PC-3 (cell line): Measurements from ENCODE around the gene SF3A2. TPM values are rescaled to one million over a fixed set of nuclear protein-coding genes. Genes with fewer than 3 reads are reported as not detected.

Source experiments
- ATAC-seq: fragments of 200-7000 bp; cut with Tn5 transposase; 2 replicates; pipeline ENCODE4 v1.9.1; 2020; ENCODE audit warnings: mild to moderate bottlenecking, moderate library complexity
- BruUV-seq: library from RNA; stranded (reverse); fragments of 400-500 nt; replicated peaks from 2 replicates; lab custom pipeline; 2021; lab: Mats Ljungman, UMichigan
- CTCF ChIA-PET: fragments of 300-600 bp; sonication (Branson Sonifier 250); formaldehyde crosslinking; loops from one replicate; lab custom pipeline; 2022; ENCODE audit warnings: antibody characterized with exemption; lab: Charles Lee
- POLR2A ChIA-PET: fragments of 300-600 bp; sonication (Branson Sonifier 250); formaldehyde crosslinking; loops from one replicate; lab custom pipeline; 2022; ENCODE audit warnings: antibody characterized with exemption; ENCODE audit not compliant: unreplicated experiment; lab: Charles Lee
- DNase-seq: peaks from one replicate; pipeline ENCODE4 v3.0.0-alpha.2; 2015
- H2AFZ ChIP-seq: fragments of 300-600 bp; sonication (generic); 2 replicates; pipeline ENCODE4 v1.6.0; 2016; ENCODE audit warnings: antibody characterized with exemption, low read length
- H3F3A ChIP-seq: fragments of 300-600 bp; sonication (generic); one replicate; pipeline ENCODE4 v1.6.0; 2017; ENCODE audit warnings: antibody characterized with exemption, low read length, control low read depth, mild to moderate bottlenecking; ENCODE audit not compliant: unreplicated experiment
- H3K27ac ChIP-seq: fragments of 300-600 bp; sonication (generic); 2 replicates; pipeline ENCODE4 v1.5.1; 2016; ENCODE audit warnings: mild to moderate bottlenecking, low read length
- H3K27me3 ChIP-seq: fragments of 300-600 bp; sonication (generic); 2 replicates; pipeline ENCODE4 v1.6.1; 2016; ENCODE audit warnings: low read length, mixed read lengths
- H3K36me3 ChIP-seq: fragments of 300-600 bp; sonication (generic); 2 replicates; pipeline ENCODE4 v1.6.1; 2016; ENCODE audit warnings: low read depth, mixed run types, low read length, mixed read lengths
- H3K4me1 ChIP-seq: fragments of 300-600 bp; sonication (generic); 2 replicates; pipeline ENCODE4 v1.5.1; 2016; ENCODE audit warnings: low read length; ENCODE audit not compliant: insufficient read depth
- H3K4me2 ChIP-seq: fragments of 300-600 bp; sonication (generic); 2 replicates; pipeline ENCODE4 v1.6.0; 2016; ENCODE audit warnings: low read length
- H3K4me3 ChIP-seq: fragments of 300-600 bp; sonication (generic); 2 replicates; pipeline ENCODE4 v1.5.1; 2016; ENCODE audit warnings: mild to moderate bottlenecking, low read length, mixed read lengths
- H3K79me2 ChIP-seq: fragments of 300-600 bp; sonication (generic); 2 replicates; pipeline ENCODE4 v1.6.1; 2017; ENCODE audit warnings: low read length, mixed read lengths
- H3K9ac ChIP-seq: fragments of 300-600 bp; sonication (generic); 2 replicates; pipeline ENCODE4 v1.6.0; 2016; ENCODE audit warnings: mild to moderate bottlenecking, low read length
- H3K9me2 ChIP-seq: fragments of 300-600 bp; sonication (generic); replicated peaks from 2 replicates; pipeline ENCODE4 v1.6.1; 2016; ENCODE audit warnings: mixed run types, low read length, mixed read lengths
- H3K9me3 ChIP-seq: fragments of 300-600 bp; sonication (generic); 2 replicates; pipeline ENCODE4 v1.6.1; 2016; ENCODE audit warnings: low read length, mixed read lengths
- H4K20me1 ChIP-seq: fragments of 300-600 bp; sonication (generic); 2 replicates; pipeline ENCODE4 v1.6.1; 2016; ENCODE audit warnings: low read length, mixed read lengths
- EZH2 ChIP-seq: fragments of 300-600 bp; sonication (generic); IDR thresholded peaks from one replicate; pipeline ENCODE4 v1.6.1; 2017; ENCODE audit warnings: antibody characterized with exemption, mild to moderate bottlenecking, low read length; ENCODE audit not compliant: unreplicated experiment
- EZH2phosphoT487 ChIP-seq: fragments of 300-600 bp; sonication (generic); IDR thresholded peaks from 2 replicates; pipeline ENCODE4 v1.6.1; 2018; ENCODE audit warnings: mild to moderate bottlenecking, antibody characterized with exemption, low read length, borderline replicate concordance
- intact Hi-C: fragments of 100-400 bp; cut with micrococcal nuclease; formaldehyde crosslinking; loops from 2 replicates; pipeline ENCODE4 v1.9.0; 2023
- total RNA-seq: library from RNA; depleted of rRNA; stranded (reverse); fragments of >200 nt; gene quantifications from 2 replicates; pipeline ENCODE4 v1.2.3, GENCODE V29; 2014
- TF ChIP-seq, protein P1 (sequence below): fragments of 300-600 bp; sonication (generic); conservative IDR thresholded peaks from 2 replicates; pipeline ENCODE4 v1.5.1; 2017; ENCODE audit warnings: antibody characterized with exemption, low read depth, mild to moderate bottlenecking, low read length

The SF3A2 gene
- total RNA-seq, 1 experiment from 2014 or later, result 55.5 TPM

- no peaks in the 10 kb centered on the region for H4K20me1 ChIP-seq
- DNase-seq, result no peak
- no peak for ATAC-seq
- no peaks in the 10 kb centered on the region for H3K27me3 ChIP-seq
- no peak overlapping the region for H3K4me3 ChIP-seq
- no peaks in the 10 kb centered on the region for H3K9me3 ChIP-seq
- no peak overlapping the region for H3K4me2 ChIP-seq
- no TSS peak for BruUV-seq
- no peaks in the 10 kb centered on the region for H3K9me2 ChIP-seq
- H3K27ac ChIP-seq, result no peak overlapping the region
- ChIA-PET POLR2A (no interaction called here), CTCF (no interaction called here)
- no peak overlapping the region for H2AFZ ChIP-seq
- H3K36me3 ChIP-seq, result no peaks in the 10 kb centered on the region
- no peaks in the 10 kb centered on the region for H3F3A ChIP-seq
- intact Hi-C loops, result no loop called here
- no peaks in the 10 kb centered on the region for H3K79me2 ChIP-seq
- H3K9ac ChIP-seq, result no peak overlapping the region
- TF ChIP-seq, protein P1, sequence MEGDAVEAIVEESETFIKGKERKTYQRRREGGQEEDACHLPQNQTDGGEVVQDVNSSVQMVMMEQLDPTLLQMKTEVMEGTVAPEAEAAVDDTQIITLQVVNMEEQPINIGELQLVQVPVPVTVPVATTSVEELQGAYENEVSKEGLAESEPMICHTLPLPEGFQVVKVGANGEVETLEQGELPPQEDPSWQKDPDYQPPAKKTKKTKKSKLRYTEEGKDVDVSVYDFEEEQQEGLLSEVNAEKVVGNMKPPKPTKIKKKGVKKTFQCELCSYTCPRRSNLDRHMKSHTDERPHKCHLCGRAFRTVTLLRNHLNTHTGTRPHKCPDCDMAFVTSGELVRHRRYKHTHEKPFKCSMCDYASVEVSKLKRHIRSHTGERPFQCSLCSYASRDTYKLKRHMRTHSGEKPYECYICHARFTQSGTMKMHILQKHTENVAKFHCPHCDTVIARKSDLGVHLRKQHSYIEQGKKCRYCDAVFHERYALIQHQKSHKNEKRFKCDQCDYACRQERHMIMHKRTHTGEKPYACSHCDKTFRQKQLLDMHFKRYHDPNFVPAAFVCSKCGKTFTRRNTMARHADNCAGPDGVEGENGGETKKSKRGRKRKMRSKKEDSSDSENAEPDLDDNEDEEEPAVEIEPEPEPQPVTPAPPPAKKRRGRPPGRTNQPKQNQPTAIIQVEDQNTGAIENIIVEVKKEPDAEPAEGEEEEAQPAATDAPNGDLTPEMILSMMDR, result no peak
- no peak for TF ChIP-seq EZH2
- TF ChIP-seq EZH2phosphoT487, result no peak
- H3K4me1 ChIP-seq, result no peaks in the 10 kb centered on the region
These were observed 46.2 kb downstream of the SF3A2 start for GRCh38 chr19:2282862-2283237.

- no peaks in the 10 kb centered on the region for H3K4me1 ChIP-seq
- DNase-seq (no peak), ATAC-seq (no peak)
- intact Hi-C loops, result no loop called here
- H3F3A ChIP-seq, result no peaks in the 10 kb centered on the region
- TF ChIP-seq EZH2phosphoT487 (no peak), EZH2 (no peak)
- TF ChIP-seq, protein P1, result no peak
- no peak overlapping the region for H3K4me2 ChIP-seq
- H3K9ac ChIP-seq, result no peak overlapping the region
- H3K36me3 ChIP-seq, result no peaks in the 10 kb centered on the region
- H3K79me2 ChIP-seq, result no peaks in the 10 kb centered on the region
- no peaks in the 10 kb centered on the region for H3K27me3 ChIP-seq
- H3K4me3 ChIP-seq, result no peak overlapping the region
- no peak overlapping the region for H2AFZ ChIP-seq
- no peaks in the 10 kb centered on the region for H3K9me2 ChIP-seq
- POLR2A ChIA-PET, result no interaction called here
- CTCF ChIA-PET, result no interaction called here
- BruUV-seq, result no TSS peak
- no peaks in the 10 kb centered on the region for H4K20me1 ChIP-seq
- H3K9me3 ChIP-seq, result no peaks in the 10 kb centered on the region
- H3K27ac ChIP-seq, result no peak overlapping the region
These were observed 47.3 kb downstream of the SF3A2 start for GRCh38 chr19:2283835-2284507.

- H3F3A ChIP-seq, result no peaks in the 10 kb centered on the region
- no peaks in the 10 kb centered on the region for H3K79me2 ChIP-seq
- no peak for DNase-seq
- intact Hi-C loops, result no loop called here
- H3K36me3 ChIP-seq, result no peaks in the 10 kb centered on the region
- ChIA-PET CTCF (no interaction called here), POLR2A (no interaction called here)
- peaks cover 21% of the 10 kb centered on the region for H3K27me3 ChIP-seq
- H3K4me2 ChIP-seq, result no peak overlapping the region
- no TSS peak for BruUV-seq
- no peak overlapping the region for H3K27ac ChIP-seq
- TF ChIP-seq, protein P1, result no peak
- TF ChIP-seq EZH2 (no peak), EZH2phosphoT487 (no peak)
- no peak overlapping the region for H2AFZ ChIP-seq
- H3K4me1 ChIP-seq, result no peaks in the 10 kb centered on the region
- H3K9me2 ChIP-seq, result no peaks in the 10 kb centered on the region
- no peaks in the 10 kb centered on the region for H4K20me1 ChIP-seq
- no peak overlapping the region for H3K4me3 ChIP-seq
- ATAC-seq, result no peak
- no peak overlapping the region for H3K9ac ChIP-seq
- H3K9me3 ChIP-seq, result no peaks in the 10 kb centered on the region
These were observed 49.9 kb downstream of the SF3A2 start for GRCh38 chr19:2286402-2287140.
